ENCODE results near the gene CDKAL1.
A peak's percentile ranks its signal among the peaks of the same experiment; 100 is the strongest.

Gene CDKAL1

DNA sequence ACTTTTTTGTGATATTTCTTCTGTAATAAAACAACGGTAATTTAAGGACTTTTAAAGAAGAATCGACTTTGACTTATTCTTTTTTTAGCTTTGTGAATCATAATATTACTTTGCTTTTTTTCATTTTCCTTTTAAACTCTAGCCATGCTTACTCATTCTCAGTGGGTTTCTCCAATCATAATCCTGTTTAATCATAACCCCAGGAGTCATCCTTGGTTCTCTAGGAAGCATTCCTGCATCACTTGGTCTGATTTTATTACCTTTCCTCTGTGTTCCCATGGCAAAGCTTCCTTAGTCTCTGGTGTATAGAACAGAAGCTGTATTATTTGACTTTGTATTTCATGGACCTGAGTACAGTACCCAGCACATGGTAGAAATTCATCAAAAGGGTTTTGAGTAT lies 223.5 kb downstream of the CDKAL1 start:
- Histone ChIP-seq H3K9ac (ENCODE audit: insufficient read length, low read depth) (no peak overlapping the region), H3K36me3 (ENCODE audit: insufficient read depth, insufficient read length, low read length) (no peaks in the 10 kb centered on the region), H3K9me3 (ENCODE audit: insufficient read depth, low read length) (no peaks in the 10 kb centered on the region), H3K4me1 (ENCODE audit: insufficient read depth, insufficient read length) (no peaks in the 10 kb centered on the region), H3K4me3 (ENCODE audit: insufficient read length, low read depth) (no peak overlapping the region), H3K27me3 (ENCODE audit: insufficient read depth, insufficient read length) (no peaks in the 10 kb centered on the region)
- DNase-seq (ENCODE audit: low read depth, low spot score) = no peak
- no peak for TF ChIP-seq YY1 (IDR thresholded peaks at IDR 0.05; ENCODE audit: insufficient read depth, insufficient read length)
- no peak for TF ChIP-seq SUZ12 (IDR thresholded peaks at IDR 0.05; ENCODE audit: extremely low read depth, insufficient read depth, insufficient read length)
- TF ChIP-seq ZNF274 (IDR thresholded peaks at IDR 0.05; ENCODE audit: low read depth, low read length) = no peak

DNA sequence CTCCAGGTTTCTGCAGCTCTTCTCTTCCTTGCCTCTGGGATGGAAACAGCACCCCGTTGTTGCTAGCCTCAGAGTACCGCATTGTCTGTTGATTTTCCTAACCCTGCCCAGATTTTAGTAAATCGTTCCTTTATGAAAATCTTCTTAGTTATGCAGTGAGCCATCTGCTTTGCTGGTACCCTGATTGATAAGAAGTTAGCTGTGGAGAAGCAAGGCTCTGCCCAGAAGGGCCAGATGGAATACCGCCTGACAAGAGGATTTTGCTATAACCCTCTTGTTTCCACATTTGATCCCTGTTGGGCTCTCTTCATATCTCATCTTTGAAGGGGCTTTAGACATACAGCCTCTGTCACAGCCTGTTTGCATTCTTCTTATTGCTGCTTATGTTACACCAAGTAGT lies 229.0 kb downstream of the CDKAL1 start:
- H3K36me3 ChIP-seq (ENCODE audit: insufficient read depth, insufficient read length, low read length) = no peaks in the 10 kb centered on the region
- H3K27me3 ChIP-seq (ENCODE audit: insufficient read depth, insufficient read length) = no peaks in the 10 kb centered on the region
- TF ChIP-seq ZNF274 (IDR thresholded peaks at IDR 0.05; ENCODE audit: low read depth, low read length) (no peak), YY1 (IDR thresholded peaks at IDR 0.05; ENCODE audit: insufficient read depth, insufficient read length) (no peak), SUZ12 (IDR thresholded peaks at IDR 0.05; ENCODE audit: extremely low read depth, insufficient read depth, insufficient read length) (no peak)
- H3K4me1 ChIP-seq (ENCODE audit: insufficient read depth, insufficient read length) = no peaks in the 10 kb centered on the region
- H3K4me3 ChIP-seq (ENCODE audit: insufficient read length, low read depth) = no peak overlapping the region
- H3K9me3 ChIP-seq (ENCODE audit: insufficient read depth, low read length) = no peaks in the 10 kb centered on the region
- H3K9ac ChIP-seq (ENCODE audit: insufficient read length, low read depth) = no peak overlapping the region
- DNase-seq (ENCODE audit: low read depth, low spot score) = no peak

DNA sequence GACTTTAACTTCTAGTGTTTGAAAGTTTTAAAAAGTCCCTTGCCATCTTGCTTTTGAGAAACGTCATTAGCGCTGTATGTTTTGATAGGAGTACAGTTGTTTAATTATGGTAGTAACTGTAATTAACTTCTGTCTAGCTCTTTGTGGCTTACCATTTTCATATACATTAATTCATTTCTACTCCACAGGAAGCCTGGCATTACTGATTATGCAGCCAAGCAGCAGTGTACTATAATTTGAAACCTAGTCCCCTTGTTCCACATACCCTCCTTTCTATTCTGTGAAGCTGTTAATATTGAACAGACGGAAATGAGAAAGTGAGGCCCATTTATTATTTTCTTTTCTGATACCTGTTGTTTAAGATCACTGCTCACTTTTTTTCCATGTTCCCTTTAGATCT lies 235.4 kb downstream of the CDKAL1 start:
- TF ChIP-seq YY1 (IDR thresholded peaks at IDR 0.05; ENCODE audit: insufficient read depth, insufficient read length) (no peak), ZNF274 (IDR thresholded peaks at IDR 0.05; ENCODE audit: low read depth, low read length) (no peak), SUZ12 (IDR thresholded peaks at IDR 0.05; ENCODE audit: extremely low read depth, insufficient read depth, insufficient read length) (no peak)
- H3K27me3 ChIP-seq (ENCODE audit: insufficient read depth, insufficient read length) = no peaks in the 10 kb centered on the region
- H3K4me3 ChIP-seq (ENCODE audit: insufficient read length, low read depth) = no peak overlapping the region
- DNase-seq (ENCODE audit: low read depth, low spot score) = no peak
- no peaks in the 10 kb centered on the region for H3K4me1 ChIP-seq (ENCODE audit: insufficient read depth, insufficient read length)
- no peaks in the 10 kb centered on the region; the same call in 1 of the 2 replicates for H3K9me3 ChIP-seq (ENCODE audit: insufficient read depth, low read length)
- no peaks in the 10 kb centered on the region for H3K36me3 ChIP-seq (ENCODE audit: insufficient read depth, insufficient read length, low read length)
- no peak overlapping the region for H3K9ac ChIP-seq (ENCODE audit: insufficient read length, low read depth)

DNA sequence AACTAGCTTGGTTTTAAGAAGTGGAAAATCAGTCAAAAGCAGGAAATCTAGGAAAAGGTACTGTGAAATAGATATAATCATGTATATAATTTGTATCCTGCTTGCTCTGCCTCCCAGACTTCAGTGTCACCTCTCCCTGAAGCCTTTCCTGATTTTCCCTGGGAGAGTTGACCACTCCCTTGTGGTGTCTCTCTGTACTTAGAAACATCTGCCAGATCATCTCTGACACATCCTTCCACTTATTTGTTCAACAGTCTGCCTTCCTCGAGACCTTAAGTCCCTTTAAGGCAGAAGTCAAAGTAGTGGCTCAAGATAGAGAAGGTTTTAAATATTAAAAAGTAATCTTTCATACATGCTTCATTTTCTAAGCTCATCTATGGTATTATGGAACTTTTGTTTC lies 236.5 kb downstream of the CDKAL1 start:
- Histone ChIP-seq H3K36me3 (ENCODE audit: insufficient read depth, insufficient read length, low read length) (no peaks in the 10 kb centered on the region), H3K9me3 (ENCODE audit: insufficient read depth, low read length) (no peaks in the 10 kb centered on the region; the same call in 1 of the 2 replicates), H3K4me1 (ENCODE audit: insufficient read depth, insufficient read length) (no peaks in the 10 kb centered on the region), H3K9ac (ENCODE audit: insufficient read length, low read depth) (no peak overlapping the region), H3K27me3 (ENCODE audit: insufficient read depth, insufficient read length) (no peaks in the 10 kb centered on the region), H3K4me3 (ENCODE audit: insufficient read length, low read depth) (no peak overlapping the region)
- no peak for DNase-seq (ENCODE audit: low read depth, low spot score)
- TF ChIP-seq SUZ12 (IDR thresholded peaks at IDR 0.05; ENCODE audit: extremely low read depth, insufficient read depth, insufficient read length) = no peak
- TF ChIP-seq ZNF274 (IDR thresholded peaks at IDR 0.05; ENCODE audit: low read depth, low read length) = no peak

DNA sequence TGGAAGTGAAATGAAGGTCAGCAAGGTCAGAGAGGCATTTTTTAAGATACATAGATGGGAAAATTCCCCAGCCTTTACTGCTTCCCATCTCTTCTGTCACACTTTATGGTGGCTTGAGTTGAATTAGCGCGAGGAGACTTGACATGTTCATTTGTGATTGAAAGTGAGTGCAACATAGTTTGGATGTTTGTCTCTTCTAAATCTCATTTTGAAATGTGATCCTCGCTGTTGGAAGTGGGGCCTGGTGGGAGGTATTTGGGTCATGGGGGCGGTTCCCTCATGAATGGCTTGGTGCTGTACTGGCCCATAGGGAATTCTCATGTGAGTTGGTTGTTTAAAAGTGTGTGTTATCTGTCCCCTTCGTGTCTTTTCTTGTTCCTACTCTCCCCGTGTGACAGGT lies 237.2 kb downstream of the CDKAL1 start:
- DNase-seq (ENCODE audit: low read depth, low spot score) = peak; percentile 0
- no peaks in the 10 kb centered on the region; the same call in 1 of the 2 replicates for H3K9me3 ChIP-seq (ENCODE audit: insufficient read depth, low read length)
- H3K4me3 ChIP-seq (ENCODE audit: insufficient read length, low read depth) = no peak overlapping the region
- TF ChIP-seq SUZ12 (IDR thresholded peaks at IDR 0.05; ENCODE audit: extremely low read depth, insufficient read depth, insufficient read length) = no peak
- TF ChIP-seq ZNF274 (IDR thresholded peaks at IDR 0.05; ENCODE audit: low read depth, low read length) = no peak
- TF ChIP-seq YY1 (IDR thresholded peaks at IDR 0.05; ENCODE audit: insufficient read depth, insufficient read length) = no peak
- no peaks in the 10 kb centered on the region for H3K27me3 ChIP-seq (ENCODE audit: insufficient read depth, insufficient read length)
- no peaks in the 10 kb centered on the region for H3K36me3 ChIP-seq (ENCODE audit: insufficient read depth, insufficient read length, low read length)
- H3K4me1 ChIP-seq (ENCODE audit: insufficient read depth, insufficient read length) = no peaks in the 10 kb centered on the region
- no peak overlapping the region for H3K9ac ChIP-seq (ENCODE audit: insufficient read length, low read depth)

DNA sequence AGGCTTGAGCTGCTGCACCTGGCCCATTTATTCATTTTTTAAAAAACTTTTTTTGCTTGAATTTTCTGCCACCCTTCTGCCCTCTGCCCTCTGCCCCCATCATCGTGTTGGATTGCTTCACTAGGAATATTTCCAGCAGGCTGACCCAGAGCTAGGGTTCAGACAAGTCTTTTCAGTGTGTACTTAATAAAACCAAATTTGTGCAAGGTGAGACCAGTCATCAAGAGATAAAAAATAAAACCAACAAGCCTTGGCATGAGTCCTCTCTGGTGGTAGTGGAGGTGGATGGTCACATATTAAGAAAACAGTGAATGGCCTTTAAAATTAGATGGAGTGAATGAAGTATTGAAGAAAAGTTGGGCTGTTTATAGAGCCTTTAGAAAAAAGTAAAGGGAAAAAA lies 239.6 kb downstream of the CDKAL1 start:
- no peaks in the 10 kb centered on the region for H3K36me3 ChIP-seq (ENCODE audit: insufficient read depth, insufficient read length, low read length)
- H3K4me1 ChIP-seq (ENCODE audit: insufficient read depth, insufficient read length) = no peaks in the 10 kb centered on the region
- no peak for DNase-seq (ENCODE audit: low read depth, low spot score)
- no peaks in the 10 kb centered on the region for H3K27me3 ChIP-seq (ENCODE audit: insufficient read depth, insufficient read length)
- no peak overlapping the region for H3K9ac ChIP-seq (ENCODE audit: insufficient read length, low read depth)
- no peaks in the 10 kb centered on the region; the same call in 1 of the 2 replicates for H3K9me3 ChIP-seq (ENCODE audit: insufficient read depth, low read length)
- no peak for TF ChIP-seq ZNF274 (IDR thresholded peaks at IDR 0.05; ENCODE audit: low read depth, low read length)
- TF ChIP-seq YY1 (IDR thresholded peaks at IDR 0.05; ENCODE audit: insufficient read depth, insufficient read length) = no peak
- TF ChIP-seq SUZ12 (IDR thresholded peaks at IDR 0.05; ENCODE audit: extremely low read depth, insufficient read depth, insufficient read length) = no peak
- H3K4me3 ChIP-seq (ENCODE audit: insufficient read length, low read depth) = no peak overlapping the region

DNA sequence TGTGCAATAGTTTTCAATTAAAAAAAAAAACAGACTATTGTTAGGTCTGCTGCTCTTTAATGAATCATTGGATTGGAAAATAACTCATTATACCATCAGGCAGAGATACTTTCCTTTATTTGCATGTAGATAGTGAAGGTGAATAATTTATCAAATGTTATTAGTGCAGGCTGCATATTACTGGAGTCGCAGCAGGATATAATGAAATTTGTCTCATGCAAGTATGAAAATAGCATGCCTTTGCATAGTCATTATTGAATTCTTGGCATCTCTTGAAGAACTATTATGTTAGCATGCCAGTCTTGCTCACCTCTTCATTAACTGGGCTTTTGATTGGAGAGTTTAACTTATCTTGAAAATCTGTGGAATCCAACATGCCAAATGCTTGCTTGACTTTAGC lies 241.7 kb downstream of the CDKAL1 start:
- H3K4me1 ChIP-seq (ENCODE audit: insufficient read depth, insufficient read length) = no peaks in the 10 kb centered on the region
- H3K27me3 ChIP-seq (ENCODE audit: insufficient read depth, insufficient read length) = no peaks in the 10 kb centered on the region
- no peak overlapping the region for H3K9ac ChIP-seq (ENCODE audit: insufficient read length, low read depth)
- DNase-seq (ENCODE audit: low read depth, low spot score) = no peak
- H3K9me3 ChIP-seq (ENCODE audit: insufficient read depth, low read length) = no peaks in the 10 kb centered on the region; the same call in 1 of the 2 replicates
- H3K36me3 ChIP-seq (ENCODE audit: insufficient read depth, insufficient read length, low read length) = no peaks in the 10 kb centered on the region
- no peak for TF ChIP-seq ZNF274 (IDR thresholded peaks at IDR 0.05; ENCODE audit: low read depth, low read length)
- TF ChIP-seq SUZ12 (IDR thresholded peaks at IDR 0.05; ENCODE audit: extremely low read depth, insufficient read depth, insufficient read length) = no peak
- no peak for TF ChIP-seq YY1 (IDR thresholded peaks at IDR 0.05; ENCODE audit: insufficient read depth, insufficient read length)
- no peak overlapping the region for H3K4me3 ChIP-seq (ENCODE audit: insufficient read length, low read depth)

DNA sequence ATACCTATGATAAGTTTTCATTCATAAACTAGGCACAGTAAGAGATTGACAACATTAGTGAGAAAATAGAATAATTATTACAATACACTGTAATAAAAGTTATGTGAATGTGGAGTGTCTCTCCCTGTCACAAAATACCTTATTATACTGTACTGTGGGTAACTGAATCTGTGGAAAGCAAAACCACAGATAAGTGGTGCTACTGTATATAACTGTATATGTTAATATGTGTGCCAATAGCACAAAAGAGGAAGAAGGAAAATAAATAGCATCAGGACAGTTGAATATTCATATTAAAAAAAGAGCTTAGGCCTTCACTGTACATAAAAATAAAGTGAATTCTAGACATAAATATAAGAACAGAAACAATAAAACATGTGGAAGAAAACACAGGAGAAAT lies 243.5 kb downstream of the CDKAL1 start:
- Histone ChIP-seq H3K4me3 (ENCODE audit: insufficient read length, low read depth) (no peak overlapping the region), H3K9ac (ENCODE audit: insufficient read length, low read depth) (no peak overlapping the region), H3K4me1 (ENCODE audit: insufficient read depth, insufficient read length) (no peaks in the 10 kb centered on the region), H3K9me3 (ENCODE audit: insufficient read depth, low read length) (no peaks in the 10 kb centered on the region), H3K36me3 (ENCODE audit: insufficient read depth, insufficient read length, low read length) (no peaks in the 10 kb centered on the region), H3K27me3 (ENCODE audit: insufficient read depth, insufficient read length) (no peaks in the 10 kb centered on the region)
- TF ChIP-seq SUZ12 (IDR thresholded peaks at IDR 0.05; ENCODE audit: extremely low read depth, insufficient read depth, insufficient read length) = no peak
- TF ChIP-seq ZNF274 (IDR thresholded peaks at IDR 0.05; ENCODE audit: low read depth, low read length) = no peak
- no peak for TF ChIP-seq YY1 (IDR thresholded peaks at IDR 0.05; ENCODE audit: insufficient read depth, insufficient read length)
- DNase-seq (ENCODE audit: low read depth, low spot score) = no peak
